K562 (cell line): ENCODE measurements around the gene ANKS4B.
"Not testable (repeated sequence)": the region's sequence is repeated elsewhere in the genome, so short reads cannot be mapped to it uniquely, and the experiment has no call there.

Experiments
- BCLAF1 ChIP-seq, 2 experiments: fragments of 450-650 bp in 1 of 2; IDR thresholded peaks; 2 replicates each; pipeline ENCODE4 v1.6.1; 2011 to 2017; ENCODE audit warnings: low read depth in 2 of 2, antibody characterized with exemption in 1 of 2, borderline replicate concordance in 1 of 2, low read length in 1 of 2, mild to moderate bottlenecking in 1 of 2, mixed read lengths in 1 of 2; ENCODE audit not compliant: control insufficient read depth in 1 of 2
- CTCF ChIP-seq, 3 experiments: IDR thresholded peaks in 2 of 3; conservative IDR thresholded peaks in 1 of 3; 2 replicates each; pipeline ENCODE4 v1.5.1; 2011 to 2012; ENCODE audit warnings: low read length in 3 of 3, mild to moderate bottlenecking in 3 of 3, control low read depth in 2 of 3, improper control_type of control experiment in 1 of 3, inconsistent platforms in 1 of 3, low read depth in 1 of 3, mixed read lengths in 1 of 3, moderate library complexity in 1 of 3; ENCODE audit not compliant: insufficient read depth in 2 of 3
- ILF3 ChIP-seq: fragments of 450-650 bp; IDR thresholded peaks from 2 replicates; pipeline ENCODE4 v1.6.1; 2018; ENCODE audit warnings: antibody characterized with exemption, mild to moderate bottlenecking, moderate library complexity, borderline replicate concordance
- JUN ChIP-seq, 2 experiments: sonication (generic) in 1 of 2; formaldehyde crosslinking in 1 of 2; IDR thresholded peaks; 2 replicates each; pipeline versions ENCODE4 v1.6.1 to v1.8.0; 2012 to 2022; ENCODE audit warnings: borderline replicate concordance in 2 of 2, mild to moderate bottlenecking in 2 of 2, improper control_type of control experiment in 1 of 2, low read depth in 1 of 2, low read length in 1 of 2, missing genetic modification reagents in 1 of 2
- KDM1A ChIP-seq, 2 experiments: fragments of 450-650 bp; IDR thresholded peaks; 2 replicates each; pipeline ENCODE4 v1.6.1; 2016; ENCODE audit warnings: mild to moderate bottlenecking in 2 of 2
- NFE2L1 ChIP-seq: fragments of 450-650 bp; IDR thresholded peaks from 2 replicates; pipeline ENCODE4 v1.6.1; 2016; ENCODE audit warnings: missing genetic modification characterization, low read depth, mild to moderate bottlenecking, missing compliant biosample characterization, moderate library complexity, borderline replicate concordance
- POLR2A ChIP-seq: fragments of 450-650 bp; conservative IDR thresholded peaks from 2 replicates; pipeline ENCODE4 v1.6.1; 2016
- PREB ChIP-seq: sonication (generic); formaldehyde crosslinking; IDR thresholded peaks from 2 replicates; pipeline ENCODE4 v1.8.1; 2023; ENCODE audit warnings: mild to moderate bottlenecking, missing genetic modification reagents
- PTBP1 ChIP-seq: fragments of 200-400 bp; formaldehyde crosslinking; IDR thresholded peaks from 2 replicates; pipeline ENCODE4 v1.6.1; 2017; ENCODE audit warnings: low read depth, low read length
- TAF1 ChIP-seq: IDR thresholded peaks from 2 replicates; pipeline ENCODE4 v1.6.1; 2011; ENCODE audit warnings: mild to moderate bottlenecking, low read length, moderate library complexity; ENCODE audit not compliant: insufficient read depth, control insufficient read depth, severe bottlenecking; ENCODE audit errors: extremely low read depth
- YY1 ChIP-seq, 3 experiments: IDR thresholded peaks; 2 replicates each; pipeline ENCODE4 v1.6.1; 2011; ENCODE audit warnings: low read length in 2 of 3, mild to moderate bottlenecking in 2 of 3, moderate library complexity in 2 of 3, borderline replicate concordance in 1 of 3, control low read depth in 1 of 3, low read depth in 1 of 3; ENCODE audit not compliant: insufficient read depth in 3 of 3, insufficient replicate concordance in 2 of 3, control insufficient read depth in 1 of 3, insufficient read length in 1 of 3; ENCODE audit errors: extremely low read depth in 1 of 3
- ZFP91 ChIP-seq: sonication (generic); formaldehyde crosslinking; IDR thresholded peaks from 2 replicates; pipeline ENCODE4 v1.8.0; 2022; ENCODE audit warnings: mild to moderate bottlenecking, missing genetic modification reagents

GRCh38 chr16:21195330-21195729 lies 38.2 kb upstream of the ANKS4B start:
- TF ChIP-seq YY1 (IDR thresholded peaks at IDR 0.05; ENCODE audit: borderline replicate concordance in 1 of 3, control insufficient read depth in 1 of 3, extremely low read depth in 1 of 3, insufficient read depth in 3 of 3, insufficient read length in 1 of 3, insufficient replicate concordance in 2 of 3, low read depth in 1 of 3, low read length in 2 of 3); PREB; KDM1A (IDR thresholded peaks at IDR 0.05); BCLAF1 (IDR thresholded peaks at IDR 0.05; ENCODE audit: borderline replicate concordance in 1 of 2, control insufficient read depth in 1 of 2, low read depth in 2 of 2, low read length in 1 of 2); ILF3; PTBP1; NFE2L1 (tag); POLR2A; TAF1; CTCF (IDR thresholded peaks at IDR 0.05 in 2 of 3, conservative IDR thresholded peaks at IDR 0.05 in 1 of 3; ENCODE audit: insufficient read depth in 2 of 3, low read depth in 1 of 3, low read length in 3 of 3); ZFP91; JUN (IDR thresholded peaks at IDR 0.05; ENCODE audit: borderline replicate concordance, low read depth, low read length); JUN (CRISPR knock-in tag; IDR thresholded peaks at IDR 0.05; ENCODE audit: borderline replicate concordance): not testable (repeated sequence)
